Neural cell (in vitro differentiated cells): ENCODE results near the gene CHCHD3. TPM values are rescaled to one million over a fixed set of nuclear protein-coding genes. Genes with fewer than 3 reads are reported as not detected.

Experiments used
- H2AFZ ChIP-seq: fragments of 200-600, 300-800 bp; sonication (generic), shearing (Covaris generic); 2 replicates; pipeline ENCODE4 v1.6.0; 2014; ENCODE audit warnings: low read depth, mild to moderate bottlenecking, antibody characterized with exemption, low read length, moderate library complexity
- H3F3A ChIP-seq: fragments of 200-600 bp; shearing (Covaris generic); 2 replicates; pipeline ENCODE4 v1.6.1; 2016; ENCODE audit warnings: mild to moderate bottlenecking, moderate library complexity, mixed read lengths, antibody characterized with exemption, low read length; ENCODE audit not compliant: insufficient read depth, poor library complexity, severe bottlenecking
- H3K27ac ChIP-seq: fragments of 200-600, 300-800 bp; sonication (generic), shearing (Covaris generic); 2 replicates; pipeline ENCODE4 v1.5.1; 2014; ENCODE audit warnings: mild to moderate bottlenecking, low read length, moderate library complexity
- H3K27me3 ChIP-seq: fragments of 300-800, 200-600 bp; sonication (generic), shearing (Covaris generic); 2 replicates; pipeline ENCODE4 v1.6.0; 2014; ENCODE audit warnings: mild to moderate bottlenecking, low read depth, low read length, moderate library complexity; ENCODE audit not compliant: insufficient read depth
- H3K36me3 ChIP-seq: fragments of 300-800, 200-600 bp; sonication (generic), shearing (Covaris generic); 2 replicates; pipeline ENCODE4 v1.5.1; 2014; ENCODE audit warnings: mild to moderate bottlenecking, antibody characterized with exemption, low read length, moderate library complexity; ENCODE audit not compliant: insufficient read depth
- H3K4me2 ChIP-seq: fragments of 300-800, 200-600 bp; sonication (generic), shearing (Covaris generic); 2 replicates; pipeline ENCODE4 v1.6.0; 2014; ENCODE audit warnings: mild to moderate bottlenecking, low read length
- H3K4me3 ChIP-seq: fragments of 300-800, 200-600 bp; sonication (generic), shearing (Covaris generic); 2 replicates; pipeline ENCODE4 v1.5.1; 2014; ENCODE audit warnings: mild to moderate bottlenecking, low read length, moderate library complexity
- H3K79me2 ChIP-seq: fragments of 200-600 bp; shearing (Covaris generic); replicated peaks from 2 replicates; pipeline ENCODE4 v1.6.0; 2014; ENCODE audit warnings: mild to moderate bottlenecking, low read length, moderate library complexity; ENCODE audit not compliant: insufficient read depth
- H3K9ac ChIP-seq: fragments of 300-800, 200-600 bp; sonication (generic), shearing (Covaris generic); 2 replicates; pipeline ENCODE4 v1.6.1; 2016; ENCODE audit warnings: mild to moderate bottlenecking, low read length, mixed read lengths
- H3K9me2 ChIP-seq: fragments of 200-600 bp; shearing (Covaris generic); 2 replicates; pipeline ENCODE4 v1.6.1; 2016; ENCODE audit warnings: mild to moderate bottlenecking, low read length, mixed read lengths; ENCODE audit not compliant: insufficient read depth
- H3K9me3 ChIP-seq: fragments of 200-600, 300-800 bp; sonication (generic), shearing (Covaris generic); 2 replicates; pipeline ENCODE4 v1.6.1; 2016; ENCODE audit warnings: mild to moderate bottlenecking, mixed run types, low read length, moderate library complexity, mixed read lengths
- H4K20me1 ChIP-seq: fragments of 200-600 bp; shearing (Covaris generic); 2 replicates; pipeline ENCODE4 v1.6.1; 2016; ENCODE audit warnings: mild to moderate bottlenecking, mixed run types; ENCODE audit not compliant: insufficient read depth
- CTCF ChIP-seq: fragments of 450-650 bp; IDR thresholded peaks from 2 replicates; pipeline ENCODE4 v1.5.1; 2014; ENCODE audit warnings: antibody characterized with exemption, mild to moderate bottlenecking, moderate library complexity; ENCODE audit not compliant: poor library complexity, severe bottlenecking
- EP300 ChIP-seq: fragments of 450-650 bp; conservative IDR thresholded peaks from 2 replicates; pipeline ENCODE4 v1.6.1; 2014; ENCODE audit warnings: antibody characterized with exemption, mild to moderate bottlenecking, moderate library complexity; ENCODE audit not compliant: poor library complexity, severe bottlenecking
- EZH2 ChIP-seq: fragments of 200-600, 300-800 bp; shearing (Covaris generic), sonication (generic); IDR thresholded peaks from 2 replicates; pipeline ENCODE4 v1.6.1; 2014; ENCODE audit warnings: antibody characterized with exemption, low read length, borderline replicate concordance, mild to moderate bottlenecking; ENCODE audit not compliant: insufficient read depth, poor library complexity, severe bottlenecking
- MXI1 ChIP-seq: fragments of 450-650 bp; conservative IDR thresholded peaks from 2 replicates; pipeline ENCODE4 v1.6.1; 2014; ENCODE audit warnings: antibody characterized with exemption, mild to moderate bottlenecking; ENCODE audit not compliant: poor library complexity, severe bottlenecking
- POLR2AphosphoS5 ChIP-seq: IDR thresholded peaks from 2 replicates; pipeline ENCODE4 v1.6.1; 2012
- RAD21 ChIP-seq: fragments of 450-650 bp; conservative IDR thresholded peaks from 2 replicates; pipeline ENCODE4 v1.6.1; 2014; ENCODE audit warnings: antibody characterized with exemption, mild to moderate bottlenecking, moderate library complexity
- REST ChIP-seq: IDR thresholded peaks from 2 replicates; pipeline ENCODE4 v1.6.1; 2012; ENCODE audit warnings: borderline replicate concordance
- SMC3 ChIP-seq: fragments of 450-650 bp; conservative IDR thresholded peaks from 2 replicates; pipeline ENCODE4 v1.6.1; 2014; ENCODE audit warnings: antibody characterized with exemption, mild to moderate bottlenecking, moderate library complexity; ENCODE audit not compliant: poor library complexity
- TAF1 ChIP-seq: IDR thresholded peaks from 2 replicates; pipeline ENCODE4 v1.6.1; 2012; ENCODE audit warnings: low read depth
- polyA plus RNA-seq: library from polyadenylated mRNA; depleted of rRNA; stranded (reverse); fragments of >200 nt; gene quantifications from 2 replicates; pipeline ENCODE4 v1.2.3, GENCODE V29; 2014

CHCHD3 gene
- polyA plus RNA-seq, 1 donor from 2014 or later = 89.9 TPM

- TF ChIP-seq REST (no peak), SMC3 (no peak), EP300 (no peak), CTCF (no peak), TAF1 (no peak), POLR2AphosphoS5 (no peak), MXI1 (no peak), RAD21 (no peak), EZH2 (no peak)
- Histone ChIP-seq H3K4me3 (no peak overlapping the region), H3K9me2 (no peaks in the 10 kb centered on the region), H3K27ac (no peak overlapping the region), H3K9me3 (no peaks in the 10 kb centered on the region), H3F3A (peaks cover 3% of the 10 kb centered on the region), H3K79me2 (no peaks in the 10 kb centered on the region), H4K20me1 (no peaks in the 10 kb centered on the region), H3K9ac (no peak overlapping the region), H3K27me3 (no peaks in the 10 kb centered on the region), H3K4me2 (no peak overlapping the region), H3K36me3 (no peaks in the 10 kb centered on the region), H2AFZ (no peak overlapping the region)
Observed at GRCh38 chr7:132933072-132933458, 148.8 kb downstream of the CHCHD3 start.

GRCh38 chr7:132932296-132933071 is 149.4 kb downstream of the CHCHD3 start:
- Histone ChIP-seq H4K20me1 (no peaks in the 10 kb centered on the region), H3F3A (peaks cover 3% of the 10 kb centered on the region), H3K9me3 (no peaks in the 10 kb centered on the region), H3K27me3 (no peaks in the 10 kb centered on the region), H3K4me2 (no peak overlapping the region), H3K27ac (no peak overlapping the region), H3K9ac (no peak overlapping the region), H3K79me2 (no peaks in the 10 kb centered on the region), H3K36me3 (no peaks in the 10 kb centered on the region), H3K9me2 (no peaks in the 10 kb centered on the region), H3K4me3 (no peak overlapping the region), H2AFZ (no peak overlapping the region)
- no peak for TF ChIP-seq TAF1
- TF ChIP-seq REST = no peak
- no peak for TF ChIP-seq CTCF
- no peak for TF ChIP-seq EZH2
- no peak for TF ChIP-seq EP300
- TF ChIP-seq MXI1 = no peak
- TF ChIP-seq RAD21 = no peak
- no peak for TF ChIP-seq SMC3
- TF ChIP-seq POLR2AphosphoS5 = no peak
